Vagina (tissue), 2 donors: Measurements from ENCODE around the gene NUDT22.

Source experiments
- CTCF ChIP-seq, 3 experiments: fragments of 450-650 bp in 2 of 3; fragments of 200-600 bp in 1 of 3; sonication (generic) in 1 of 3; IDR thresholded peaks; one replicate each; pipeline ENCODE4 v1.5.1; 2017 to 2019; ENCODE audit warnings: antibody characterized with exemption in 3 of 3, mild to moderate bottlenecking in 2 of 3, moderate library complexity in 2 of 3
- POLR2AphosphoS5 ChIP-seq, 2 donors: sonication (generic); formaldehyde crosslinking; IDR thresholded peaks; one replicate each; pipeline ENCODE4 v1.9.0; 2017; ENCODE audit warnings: antibody characterized with exemption in 2 of 2, mild to moderate bottlenecking in 2 of 2, low read depth in 1 of 2; ENCODE audit not compliant: insufficient read depth in 1 of 2

GRCh38 chr11:64216879-64217278, 9.2 kb upstream of the NUDT22 start:
- no peak for TF ChIP-seq POLR2AphosphoS5 (IDR thresholded peaks at IDR 0.05; ENCODE audit: insufficient read depth in 1 of 2, low read depth in 1 of 2)
- TF ChIP-seq CTCF (IDR thresholded peaks at IDR 0.05), result no peak
